CD4-positive, alpha-beta T cell treated with Interleukin-12 subunit alpha and Interleukin-12 subunit beta, for 1 hour (primary cell): ENCODE measurements around the gene UBXN6.

ENCODE experiments used
- DNase-seq: peaks from one replicate; pipeline ENCODE4 v3.0.0-alpha.2; 2020

UBXN6 gene

DNA sequence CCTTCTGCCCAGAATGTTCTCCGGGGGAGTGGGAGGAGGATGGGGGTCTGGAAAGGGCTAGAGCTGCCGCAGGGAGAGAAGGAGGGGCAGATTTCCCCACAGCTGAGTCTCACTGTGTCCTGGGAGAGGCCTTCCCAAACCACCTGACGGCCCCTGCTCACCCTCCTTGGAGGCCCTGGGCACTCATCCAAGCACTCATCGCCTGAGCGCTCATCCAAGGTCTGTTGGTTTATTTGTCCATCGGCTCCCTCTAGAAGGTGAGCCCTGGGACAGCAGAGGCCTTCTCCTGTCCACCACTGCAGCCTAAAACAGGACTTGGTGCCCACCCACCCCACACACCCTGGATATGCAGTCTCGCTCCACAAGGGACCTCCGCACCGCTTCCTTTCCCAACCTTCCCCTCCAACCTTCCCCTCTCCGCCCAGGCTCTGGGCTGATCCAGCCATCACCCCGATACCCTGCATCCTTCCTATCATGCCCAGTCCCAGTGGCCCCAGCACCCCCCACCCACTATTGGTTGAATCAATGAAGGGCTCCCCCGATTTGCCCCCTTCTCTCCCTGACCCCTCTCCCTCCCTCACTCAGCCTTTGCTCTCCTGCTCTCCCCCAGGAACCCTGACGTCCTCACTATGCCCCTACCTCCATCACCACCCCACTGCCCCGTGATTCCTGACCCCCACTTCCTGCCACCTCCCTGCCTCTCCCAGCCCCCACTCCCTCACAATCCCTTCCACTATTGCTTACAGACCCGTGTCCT lies 1.7 kb downstream of the UBXN6 start:
- no peak for DNase-seq

DNA sequence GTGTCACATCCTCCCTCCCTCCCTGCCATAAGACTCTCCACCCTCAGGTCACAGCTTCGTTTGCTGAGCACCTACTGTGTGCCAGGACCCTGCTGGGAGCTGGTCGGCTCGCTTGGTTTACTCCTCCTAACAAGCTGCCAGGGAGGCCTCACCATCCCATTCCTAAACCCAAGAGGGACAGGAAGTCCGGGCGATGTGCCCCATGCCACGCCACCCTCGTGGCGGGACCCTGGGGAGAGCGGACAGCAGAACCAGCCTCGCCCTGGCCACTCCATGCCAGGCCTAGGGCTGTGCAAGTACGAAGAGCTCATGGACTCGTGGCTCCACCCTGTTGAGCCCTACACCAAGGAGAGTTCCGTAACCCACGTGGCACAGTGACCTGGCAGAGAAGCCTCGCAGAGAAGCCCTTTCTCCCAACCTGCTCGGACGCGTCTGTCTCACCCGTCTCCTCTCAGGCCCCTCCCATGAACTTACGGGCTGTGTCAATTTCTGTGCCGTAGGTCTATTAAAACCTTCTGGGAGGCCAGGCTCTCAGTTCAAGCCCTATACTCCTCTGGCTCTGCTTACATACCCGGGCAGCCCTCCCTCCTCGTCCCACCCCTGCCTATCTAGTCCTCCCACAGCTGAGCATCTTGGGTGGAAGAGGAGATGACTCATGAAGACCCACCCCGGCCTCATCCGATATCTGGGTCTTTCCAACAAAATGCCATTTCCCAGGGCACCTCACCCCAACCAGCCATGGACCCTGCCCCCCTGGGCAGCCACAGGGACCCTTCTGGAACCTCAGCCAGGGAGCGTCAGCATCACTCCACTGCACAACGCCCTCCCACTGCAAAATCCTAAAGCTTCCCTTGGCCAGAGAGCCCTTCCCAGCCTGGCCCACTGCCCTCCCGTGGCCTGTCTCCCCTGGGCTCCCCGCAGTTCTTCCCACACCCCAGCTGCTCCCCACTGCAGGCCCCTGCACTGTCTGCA lies 2.6 kb downstream of the UBXN6 start:
- DNase-seq, result no peak

DNA sequence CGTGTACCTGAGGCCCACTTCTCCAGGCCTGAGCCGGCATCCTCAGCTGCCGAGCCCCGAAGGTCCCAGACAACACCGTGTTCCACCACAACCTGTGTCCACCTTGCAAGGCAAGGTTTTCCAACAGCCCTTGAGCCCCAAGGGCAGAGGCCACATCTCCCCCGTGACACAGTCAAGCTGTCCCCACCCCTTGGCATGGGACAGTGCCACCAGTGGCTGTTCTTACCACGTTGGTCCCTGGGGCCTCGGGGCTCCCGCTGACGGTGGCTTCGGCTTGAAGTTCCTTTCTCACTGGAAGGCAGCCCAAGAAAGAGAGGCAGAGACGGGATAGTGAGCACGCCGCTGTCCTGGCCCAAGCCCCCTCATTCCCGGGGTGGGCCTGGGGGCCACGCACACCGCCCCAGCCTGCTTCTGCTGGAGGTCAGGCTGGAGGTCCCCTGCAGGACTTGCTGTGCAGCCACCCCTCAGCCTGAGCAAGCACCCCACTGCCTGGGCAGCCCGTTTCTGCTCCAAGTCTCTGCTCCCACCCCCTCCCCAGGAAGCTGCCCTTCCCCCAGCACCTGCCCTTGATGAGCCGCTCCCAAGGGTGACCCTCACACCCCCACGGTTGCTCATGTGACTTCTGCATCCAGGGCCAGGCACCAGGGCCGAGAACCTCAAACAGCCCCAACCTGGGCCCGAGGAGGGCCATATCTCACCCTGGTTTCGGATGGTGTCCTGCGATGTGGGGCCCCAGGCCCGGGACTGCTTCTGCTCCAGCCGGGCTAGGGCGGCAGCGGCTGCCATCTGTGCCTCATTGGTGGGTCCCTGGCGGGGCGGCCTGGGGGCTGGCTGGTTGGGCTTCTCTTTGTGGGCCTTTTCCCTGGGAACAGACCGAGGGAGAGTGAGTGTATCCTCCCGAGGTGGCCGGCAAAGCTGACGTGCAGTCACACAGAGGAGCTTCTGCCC lies 4.1 kb downstream of the UBXN6 start:
- no peak for DNase-seq

DNA sequence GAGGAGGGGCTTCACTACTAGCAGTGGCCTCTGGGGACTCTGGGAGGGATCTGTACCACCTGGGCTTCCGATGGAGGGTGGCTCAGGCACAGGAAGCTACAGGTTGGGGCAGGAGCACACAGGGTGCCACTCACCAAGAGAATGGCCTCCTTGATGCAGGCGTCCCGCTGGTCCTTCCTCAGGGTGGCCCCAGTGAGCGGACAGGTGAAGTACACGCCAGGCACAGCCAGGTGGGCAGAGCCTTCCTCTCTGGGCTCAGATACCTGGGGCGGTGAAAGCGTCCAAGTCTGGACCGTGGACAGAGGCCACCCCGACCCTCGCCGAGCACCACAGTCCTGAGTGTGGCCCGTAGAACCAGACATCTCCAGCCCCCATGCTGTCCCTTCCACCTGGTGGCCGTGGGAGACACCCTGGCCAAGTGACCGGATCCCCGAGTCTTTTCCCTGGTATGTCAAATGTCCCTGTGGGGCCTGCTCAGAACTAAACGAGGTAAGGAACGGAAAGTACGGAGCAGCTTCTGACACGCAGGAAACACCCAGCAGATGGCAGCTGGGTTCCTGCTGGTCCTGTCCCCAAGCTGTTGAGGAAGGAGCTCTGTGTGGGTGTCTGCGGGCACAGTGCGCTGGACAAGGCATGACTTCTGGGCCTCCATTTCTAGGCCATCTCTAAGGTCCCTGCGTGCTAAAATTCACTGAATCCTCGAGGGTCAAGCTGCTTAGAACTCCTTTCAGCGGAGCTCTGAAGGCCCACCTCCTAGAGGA lies 5.2 kb downstream of the UBXN6 start:
- DNase-seq, result no peak

DNA sequence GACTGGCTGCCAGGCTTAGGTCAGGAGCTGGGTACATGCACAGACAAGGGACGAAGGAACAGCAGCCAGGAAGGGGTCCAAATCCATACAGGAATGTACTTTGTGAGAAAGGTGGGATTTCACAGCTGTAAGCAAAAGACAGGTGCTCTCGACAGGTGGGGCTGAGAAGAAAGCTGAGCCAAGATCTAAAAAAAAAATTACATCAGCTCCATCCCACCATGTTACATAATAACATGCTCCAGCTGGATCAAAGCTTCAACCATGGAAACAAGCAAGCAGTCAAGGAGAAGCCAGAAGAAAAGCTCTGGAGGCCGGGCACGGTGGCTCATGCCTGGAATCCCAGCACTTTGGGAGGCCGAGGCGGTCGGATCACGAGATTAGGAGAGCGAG lies 8.0 kb downstream of the UBXN6 start:
- no peak for DNase-seq

DNA sequence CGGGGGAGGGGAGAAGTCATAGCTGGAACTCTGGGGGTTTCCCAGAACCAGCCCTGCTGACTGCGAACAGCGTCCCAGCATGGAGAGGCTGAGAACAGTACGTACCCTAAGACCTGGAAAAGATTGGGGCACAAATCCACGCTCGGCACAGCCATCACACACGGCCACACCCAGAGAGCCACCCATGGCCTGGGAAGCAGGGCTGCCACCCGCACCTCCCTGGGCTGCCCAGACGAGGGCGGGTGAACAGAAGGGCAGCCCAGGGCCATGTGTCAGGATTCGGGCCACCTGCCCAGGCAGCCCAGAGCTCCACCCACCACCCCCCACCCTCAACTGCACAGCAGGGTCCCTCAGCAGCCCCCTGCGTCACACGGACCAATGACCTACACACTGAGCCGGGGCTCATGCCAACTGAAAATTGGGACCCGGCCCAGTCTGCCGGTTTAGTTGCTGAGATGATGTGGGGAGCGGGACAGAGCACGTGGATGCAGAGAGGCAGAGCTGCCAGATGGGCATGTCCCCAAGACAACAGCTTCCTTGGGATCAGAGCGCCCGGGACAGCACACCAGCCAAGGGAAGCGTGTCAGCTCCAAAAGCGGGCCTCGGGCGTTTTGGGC lies 8.5 kb downstream of the UBXN6 start:
- no peak for DNase-seq

DNA sequence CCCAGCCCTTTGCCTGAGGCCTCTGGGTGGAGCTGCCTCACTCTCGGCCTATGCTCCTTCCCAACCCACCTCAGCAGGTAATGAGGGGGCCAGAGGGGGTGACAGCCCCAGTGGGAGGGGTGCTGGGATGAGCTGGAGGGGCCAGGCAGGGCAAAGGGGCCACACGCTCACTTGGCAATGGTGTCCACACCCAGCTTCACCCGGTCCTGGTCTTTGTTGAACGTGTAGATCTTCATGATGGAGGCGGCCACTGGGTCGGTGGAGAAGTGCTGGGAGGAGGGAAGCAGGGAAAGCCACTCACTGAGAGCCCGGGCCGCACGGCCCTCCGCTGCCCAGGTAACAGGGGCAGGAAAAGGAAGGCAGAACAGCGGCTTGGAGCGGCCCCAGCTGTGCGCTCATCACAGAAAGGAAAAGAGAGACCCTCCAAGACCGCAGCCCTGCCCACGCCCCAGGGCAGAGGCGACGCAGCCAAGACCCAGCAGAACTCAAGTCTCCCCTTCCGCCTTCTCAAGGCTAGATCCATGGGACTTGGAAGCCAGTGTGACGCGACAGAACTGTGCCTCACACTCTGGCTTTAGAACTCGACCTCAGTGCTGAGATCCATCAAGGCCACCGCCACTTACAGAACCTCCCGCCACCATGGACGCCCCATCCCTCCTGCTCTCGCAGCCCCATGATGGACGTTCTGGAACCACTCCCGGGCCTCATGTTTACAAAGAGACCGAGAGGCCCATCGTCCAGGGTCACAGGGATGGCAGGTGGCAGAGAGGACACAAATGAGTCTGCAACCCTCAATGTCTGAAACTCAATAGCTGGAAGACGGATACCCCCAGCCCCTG lies 9.2 kb downstream of the UBXN6 start:
- DNase-seq, result no peak

DNA sequence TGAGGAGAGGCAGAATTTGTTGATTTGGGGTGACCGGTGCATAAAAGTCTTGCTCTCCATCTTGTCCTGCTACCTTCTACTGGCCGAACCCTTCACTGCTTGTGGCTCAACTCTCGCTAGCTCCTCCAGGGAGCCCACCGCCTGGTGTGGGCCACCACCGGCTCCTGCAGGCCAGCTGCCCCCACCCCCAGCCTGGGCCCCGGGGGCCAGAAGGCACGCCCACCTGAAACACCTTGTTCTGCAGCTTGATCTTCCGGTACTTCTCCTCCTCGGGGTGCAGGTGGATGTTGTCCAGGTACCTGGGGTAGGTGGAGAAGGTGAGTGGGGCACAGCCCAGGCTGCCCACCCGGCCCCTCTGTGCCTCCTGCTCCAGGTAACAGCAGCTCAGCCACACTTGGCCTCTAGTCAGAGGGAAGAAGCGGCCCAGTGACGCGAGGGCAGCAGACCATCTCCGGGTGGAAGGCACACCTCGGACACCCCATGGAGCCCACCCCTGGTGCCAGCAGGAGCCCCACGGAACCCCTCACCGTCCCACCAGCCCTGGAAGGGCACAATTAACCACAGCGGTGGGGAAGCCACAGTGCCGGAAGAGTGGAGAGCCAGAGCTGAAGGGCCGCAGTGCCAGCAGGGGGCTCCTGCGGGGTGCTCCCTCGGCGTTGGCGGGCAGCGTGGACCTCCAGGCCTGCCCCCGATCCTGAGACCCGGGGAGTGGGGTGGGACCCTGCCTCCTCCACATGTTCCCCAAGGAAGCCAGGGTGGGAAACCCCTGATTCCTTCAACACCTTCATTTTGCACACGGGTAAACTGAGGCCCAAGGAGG lies 10.1 kb downstream of the UBXN6 start:
- DNase-seq, result no peak

DNA sequence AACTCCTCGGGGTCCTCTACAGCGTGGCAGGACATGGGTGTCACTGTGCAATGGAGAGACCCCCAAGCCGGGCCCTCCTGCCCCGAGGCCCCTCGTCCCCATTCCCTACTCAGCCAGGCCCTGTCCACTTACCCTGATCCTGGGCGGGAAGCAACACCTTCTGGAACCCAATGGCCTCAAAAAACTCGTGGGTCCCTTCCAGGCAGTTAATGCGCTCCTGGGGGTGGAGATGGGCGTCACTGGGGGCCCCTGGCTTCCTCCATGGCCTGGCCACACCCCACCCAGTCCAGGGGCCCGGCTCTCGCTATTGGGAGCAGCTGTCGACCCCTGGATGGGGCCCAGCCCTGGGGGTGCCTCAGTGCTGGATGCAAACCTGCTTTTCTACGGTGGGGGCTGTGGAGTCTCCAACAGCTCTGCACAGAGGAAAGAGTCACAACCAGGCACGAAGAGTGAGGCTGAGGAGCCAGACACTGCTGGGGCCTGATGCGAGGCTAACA lies 10.8 kb downstream of the UBXN6 start:
- no peak for DNase-seq

DNA sequence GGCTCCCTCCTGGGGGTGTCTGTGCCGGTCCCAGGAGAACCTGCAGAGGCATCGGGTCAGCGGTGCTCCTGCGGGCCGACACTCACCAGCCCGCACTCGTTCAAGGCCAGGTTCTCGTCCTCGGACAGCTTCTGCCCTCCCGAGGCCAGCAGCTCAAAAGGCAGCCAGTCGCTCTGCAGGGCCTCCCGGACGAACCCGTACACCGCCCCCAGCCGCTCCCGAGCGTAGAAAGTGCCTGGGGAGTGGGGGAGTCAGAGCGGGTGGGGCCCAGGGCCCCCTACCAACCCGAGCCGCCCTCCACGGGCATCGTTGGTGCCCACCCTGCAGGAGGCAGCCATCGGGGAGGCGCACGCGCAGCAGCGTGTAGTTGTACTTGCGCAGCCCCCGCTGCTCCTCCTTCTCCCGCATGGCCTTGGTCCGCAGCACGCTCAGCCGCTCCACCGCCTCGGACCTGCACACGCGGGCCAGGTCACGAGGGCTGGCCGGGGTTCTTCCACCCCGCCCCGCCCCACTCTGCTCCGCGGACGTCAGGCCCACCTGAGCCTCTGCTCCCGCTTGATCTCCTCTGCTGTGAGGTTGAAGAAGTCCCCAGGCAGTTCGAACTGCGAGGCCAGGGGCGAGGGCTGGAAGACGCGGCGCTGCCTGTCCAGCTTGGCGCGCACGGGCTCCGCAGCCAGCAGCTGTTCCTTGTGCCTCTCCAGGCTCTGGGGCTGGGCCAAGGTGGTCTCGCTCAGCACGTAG lies 11.5 kb downstream of the UBXN6 start:
- DNase-seq, result no peak

DNA sequence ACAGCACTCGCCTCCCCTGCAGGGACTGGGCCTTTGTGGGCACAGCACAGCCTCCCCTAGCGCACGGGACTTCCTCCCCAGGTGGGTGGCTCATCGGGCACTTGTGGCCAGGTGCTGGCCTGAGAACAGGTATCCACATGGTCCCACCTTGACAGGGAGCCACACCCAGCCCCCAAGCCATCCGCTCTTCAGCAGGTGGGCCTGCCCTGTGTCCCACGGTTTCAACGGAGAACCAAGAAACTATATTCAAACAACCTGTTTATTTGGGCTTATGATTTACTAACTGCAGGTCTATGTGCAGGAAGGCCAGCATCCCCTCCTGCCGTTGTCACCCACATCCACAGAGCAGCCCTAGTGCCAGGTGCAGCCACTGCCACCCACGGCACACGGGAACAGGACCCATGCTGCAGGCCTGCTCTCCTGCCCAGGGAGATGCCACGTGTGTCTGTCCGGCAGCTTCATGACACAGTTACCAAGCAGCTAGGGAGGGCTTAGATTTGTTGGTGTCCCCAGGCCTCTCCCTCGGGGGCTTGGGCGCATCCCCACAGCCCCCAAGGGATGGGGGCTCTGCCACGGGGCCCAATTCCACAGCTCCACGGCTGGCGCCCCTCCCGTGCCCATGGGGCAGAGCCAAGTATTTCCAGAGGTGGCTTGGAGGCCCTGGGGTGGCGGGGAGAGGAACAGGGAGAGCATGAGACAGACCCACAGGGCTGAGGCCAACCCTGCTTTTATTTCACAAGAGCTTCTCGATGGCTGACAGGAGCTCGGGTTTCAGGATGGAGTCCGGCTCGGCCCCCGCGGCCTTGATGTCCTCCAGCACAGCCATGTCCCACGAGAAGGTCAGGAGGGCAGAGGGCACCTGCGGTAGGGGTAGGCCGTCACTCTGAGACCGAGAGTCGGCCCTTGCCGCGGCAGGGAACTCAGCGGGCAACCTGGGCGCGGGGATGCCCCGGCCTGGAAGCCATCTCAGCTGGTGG lies 12.5 kb downstream of the UBXN6 start:
- no peak for DNase-seq

DNA sequence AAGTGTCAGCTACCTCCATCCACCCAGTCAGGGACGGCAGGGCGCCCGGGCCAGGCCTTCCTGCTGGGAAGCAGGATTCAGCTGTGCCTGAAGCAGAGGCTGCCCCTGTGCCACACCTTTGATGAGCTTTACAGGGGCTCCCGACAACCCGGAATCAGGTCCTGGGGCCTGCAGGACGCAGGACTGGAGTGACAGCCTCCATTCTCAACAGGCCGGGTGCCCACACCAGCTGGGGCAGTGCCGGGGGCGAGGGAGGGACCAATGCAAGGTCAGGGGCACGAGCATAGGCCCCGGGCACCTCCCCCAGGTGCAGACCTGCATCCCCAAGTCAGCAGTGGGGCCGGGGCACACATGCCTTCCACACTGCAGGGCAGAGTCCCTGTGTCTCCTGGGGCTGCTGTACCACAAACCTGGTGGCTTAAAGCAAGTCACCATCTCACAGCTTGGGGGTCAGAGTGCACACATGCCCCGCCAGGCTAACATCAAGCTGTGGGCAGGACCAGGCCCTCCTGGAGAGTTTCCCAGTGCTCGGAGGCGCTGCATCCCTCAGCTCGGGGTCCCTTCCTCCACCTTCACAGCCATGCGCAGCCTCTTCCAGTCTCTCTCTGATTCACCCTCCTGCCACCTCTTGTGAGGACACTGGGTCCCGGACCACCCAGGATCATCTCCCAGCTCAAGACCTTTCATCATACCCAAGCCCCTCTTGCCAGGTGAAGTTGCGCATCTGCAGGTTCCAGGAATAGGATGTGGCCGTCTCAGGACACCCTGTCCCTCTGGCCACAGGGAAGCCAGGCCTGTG lies 13.4 kb downstream of the UBXN6 start:
- no peak for DNase-seq

DNA sequence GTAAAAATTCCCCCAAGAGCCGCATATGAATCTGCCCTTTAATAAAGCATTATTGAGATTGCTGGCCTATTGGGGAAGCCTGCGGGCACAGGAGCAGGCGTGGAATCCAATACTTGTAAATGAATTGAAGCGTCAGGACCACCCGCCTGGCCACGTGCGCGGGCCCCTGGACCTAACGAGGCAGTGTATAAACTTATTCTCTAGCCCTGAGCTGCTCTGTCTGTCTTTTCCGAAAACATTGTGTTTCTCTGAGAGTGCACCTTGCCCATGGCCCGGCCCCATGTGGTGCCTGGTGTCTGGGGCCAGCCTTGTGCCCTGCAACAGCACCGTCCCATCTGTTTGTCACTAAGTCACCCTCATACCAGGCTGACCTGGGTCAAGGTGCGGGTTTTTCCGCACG lies 14.4 kb downstream of the UBXN6 start:
- DNase-seq, result no peak

DNA sequence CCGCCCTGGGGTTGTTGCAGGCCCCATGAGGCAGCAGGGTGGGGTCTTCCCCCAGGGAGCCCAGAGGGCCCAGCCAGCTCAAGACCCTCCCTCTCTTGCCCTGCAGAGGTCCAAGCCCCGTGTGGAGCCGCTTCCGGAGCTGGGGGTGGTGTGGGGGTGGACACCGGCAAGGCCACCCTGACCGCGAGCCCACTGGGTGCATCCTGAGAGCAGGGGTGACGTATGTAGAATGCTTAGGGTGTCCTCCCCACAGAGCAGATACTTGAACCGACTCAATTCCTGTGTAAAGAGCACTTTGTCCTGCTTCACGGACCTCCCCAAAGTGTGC lies 14.8 kb downstream of the UBXN6 start:
- no peak for DNase-seq

DNA sequence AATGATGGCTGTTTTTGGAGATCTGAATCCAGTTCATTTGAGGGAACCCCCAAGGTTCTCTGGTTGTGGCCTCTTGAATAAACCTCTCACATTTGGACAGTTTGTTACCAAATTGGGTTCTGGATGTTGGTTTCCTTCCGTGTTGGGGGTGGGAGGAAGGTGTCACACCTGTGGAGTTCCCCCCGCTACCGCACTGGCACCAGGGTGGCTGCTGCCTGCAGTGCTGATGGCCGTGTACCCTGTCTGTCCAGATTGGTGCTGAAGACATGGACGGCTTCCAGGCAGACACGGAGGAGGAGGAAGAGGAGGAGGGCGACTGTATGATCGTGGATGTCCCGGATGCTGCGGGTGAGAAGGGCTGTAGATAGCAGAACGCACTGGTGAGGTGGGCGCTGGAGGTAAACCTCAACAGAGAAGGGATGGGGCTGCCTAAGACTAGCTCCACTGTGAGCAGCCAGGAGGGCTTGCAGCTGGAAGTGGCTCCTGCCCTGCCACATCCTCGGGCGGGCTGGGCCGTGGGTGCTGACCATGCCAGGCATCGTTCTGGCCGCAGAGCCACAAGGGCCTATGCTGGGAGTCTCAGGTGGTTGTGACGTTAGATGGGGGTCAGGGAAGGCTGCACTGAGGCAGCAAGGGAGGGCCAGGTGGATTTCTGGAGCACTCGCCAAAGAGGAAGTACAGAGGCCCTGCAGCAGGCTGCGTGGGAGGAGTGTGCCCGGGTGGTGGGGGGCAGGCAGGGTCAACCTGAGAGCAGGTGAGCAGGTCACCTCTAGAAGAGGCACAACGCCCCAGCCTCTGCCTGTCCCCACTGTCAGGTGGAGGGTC lies 15.4 kb downstream of the UBXN6 start:
- no peak for DNase-seq

DNA sequence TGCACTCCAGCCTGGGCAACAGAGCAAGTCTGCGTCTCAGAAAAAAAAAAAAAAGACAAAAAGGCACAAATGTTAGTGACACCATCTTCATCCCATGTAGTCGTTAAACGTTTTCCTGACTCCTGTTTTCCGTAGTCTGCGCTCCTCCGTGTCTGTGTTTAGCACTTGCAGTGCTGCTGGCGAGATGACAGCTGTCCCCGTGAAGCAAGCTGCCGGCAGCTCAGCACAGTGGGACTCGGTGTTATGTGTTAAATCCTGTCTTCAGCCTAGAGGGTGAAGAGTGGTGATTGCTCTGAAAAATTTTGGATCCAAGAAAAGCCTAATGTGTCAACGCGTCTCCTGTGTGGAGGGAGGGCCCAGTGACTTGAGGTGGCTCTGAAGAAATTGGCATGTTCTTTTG lies 18.4 kb downstream of the UBXN6 start:
- DNase-seq, result no peak
